Spleen (tissue), 3 donors: ENCODE measurements around the gene MYO1D.

Source experiments
- POLR2A ChIP-seq, 3 donors: fragments of 450-650 bp; IDR thresholded peaks; one replicate each; pipeline ENCODE4 v1.5.1; 2017; ENCODE audit warnings: antibody characterized with exemption in 3 of 3, mild to moderate bottlenecking in 1 of 3
- POLR2AphosphoS5 ChIP-seq, 3 donors: sonication (generic); formaldehyde crosslinking; IDR thresholded peaks; one replicate each; pipeline ENCODE4 v1.5.1; 2017; ENCODE audit warnings: antibody characterized with exemption in 3 of 3

GRCh38 chr17:32746698-32747097, 130.2 kb downstream of the MYO1D start:
- TF ChIP-seq POLR2AphosphoS5 (IDR thresholded peaks at IDR 0.05) = no peak
- no peak for TF ChIP-seq POLR2A (IDR thresholded peaks at IDR 0.05)
